H1 (cell line): ENCODE measurements around the gene RALGAPB. TPM values are rescaled to one million over a fixed set of nuclear protein-coding genes. Genes with fewer than 3 reads are reported as not detected.

Experiments used
- CTCF ChIA-PET: fragments of 300-600 bp; sonication (Branson Sonifier 250); formaldehyde crosslinking; loops from one replicate; lab custom pipeline; 2021; ENCODE audit not compliant: partially characterized antibody; lab: Charles Lee
- POLR2A ChIA-PET: fragments of 300-600 bp; sonication (Branson Sonifier 250); formaldehyde crosslinking; loops from one replicate; lab custom pipeline; 2021; ENCODE audit warnings: inconsistent platforms; ENCODE audit not compliant: partially characterized antibody; lab: Charles Lee
- DNase-seq, 2 experiments: peaks; one replicate each; pipeline versions ENCODE4 v3.0.0 to v3.0.0-alpha.2; 2010 to 2022; ENCODE audit warnings: low spot score in 2 of 2, low read depth in 1 of 2, mixed read lengths in 1 of 2
- FAIRE-seq: peaks from 2 replicates; lab custom pipeline; 2011; peaks lifted over from hg19 to GRCh38; lab: Jason Lieb, UNC
- H2AFZ ChIP-seq: 2 replicates; pipeline ENCODE4 v1.8.1; 2012; ENCODE audit warnings: low read length, inconsistent platforms
- H2AK5ac ChIP-seq: 2 replicates; pipeline ENCODE4 v1.6.1; 2013; ENCODE audit warnings: low read depth, low read length
- H2BK120ac ChIP-seq: replicated peaks from 2 replicates; pipeline ENCODE3; 2013; ENCODE audit warnings: low read depth, low read length, inconsistent platforms
- H2BK12ac ChIP-seq: 2 replicates; pipeline ENCODE4 v1.6.1; 2013; ENCODE audit warnings: low read depth, low read length
- H2BK15ac ChIP-seq: 2 replicates; pipeline ENCODE4 v1.6.1; 2013; ENCODE audit warnings: low read length
- H2BK20ac ChIP-seq: 2 replicates; pipeline ENCODE4 v1.6.1; 2013; ENCODE audit warnings: low read length
- H2BK5ac ChIP-seq: 2 replicates; pipeline ENCODE4 v1.6.1; 2013; ENCODE audit warnings: low read depth, low read length
- H3K14ac ChIP-seq: 2 replicates; pipeline ENCODE4 v1.6.1; 2013; ENCODE audit warnings: inconsistent platforms; ENCODE audit not compliant: insufficient read length
- H3K18ac ChIP-seq: 2 replicates; pipeline ENCODE4 v1.6.1; 2013; ENCODE audit warnings: low read length; ENCODE audit errors: extremely low read depth
- H3K23ac ChIP-seq: 2 replicates; pipeline ENCODE4 v1.6.1; 2013; ENCODE audit warnings: inconsistent platforms; ENCODE audit not compliant: insufficient read length
- H3K23me2 ChIP-seq: 2 replicates; pipeline ENCODE4 v1.6.1; 2013; ENCODE audit warnings: low read depth, low read length
- H3K27ac ChIP-seq: 2 replicates; pipeline ENCODE4 v1.6.1; 2011; ENCODE audit warnings: low read depth, low read length, inconsistent platforms
- H3K27me3 ChIP-seq, 4 experiments: replicated peaks in 1 of 4; 1 replicate in 1 of 4; 2 replicates in 3 of 4; pipeline versions ENCODE4 v1.6.1 to v1.8.1; 2011 to 2013; ENCODE audit warnings: low read length in 3 of 4, mild to moderate bottlenecking in 3 of 4, inconsistent platforms in 2 of 4, mixed read lengths in 2 of 4, moderate library complexity in 1 of 4; ENCODE audit not compliant: control insufficient read depth in 3 of 4, insufficient read depth in 3 of 4; ENCODE audit errors: extremely low read depth in 1 of 4
- H3K36me3 ChIP-seq, 4 experiments: 2 replicates each; pipeline versions ENCODE4 v1.6.1 to v1.8.1; 2011 to 2013; ENCODE audit warnings: mild to moderate bottlenecking in 4 of 4, low read length in 3 of 4, moderate library complexity in 2 of 4, control low read depth in 1 of 4, inconsistent platforms in 1 of 4; ENCODE audit not compliant: insufficient read depth in 4 of 4, control insufficient read depth in 2 of 4
- H3K4ac ChIP-seq: replicated peaks from 2 replicates; pipeline ENCODE3; 2013; ENCODE audit warnings: low read length, low read depth, mixed read lengths, inconsistent platforms; ENCODE audit not compliant: insufficient read length
- H3K4me1 ChIP-seq, 4 experiments: replicated peaks in 1 of 4; 1 replicate in 1 of 4; 2 replicates in 3 of 4; pipeline versions ENCODE4 v1.6.1 to v1.8.1; 2011 to 2013; ENCODE audit warnings: low read length in 3 of 4, inconsistent platforms in 2 of 4, mixed read lengths in 1 of 4; ENCODE audit not compliant: insufficient read depth in 4 of 4, control insufficient read depth in 3 of 4
- H3K4me2 ChIP-seq, 2 experiments: 2 replicates each; pipeline versions ENCODE4 v1.6.1 to v1.8.1; 2011 to 2013; ENCODE audit warnings: low read depth in 2 of 2, low read length in 2 of 2, control low read depth in 1 of 2, inconsistent platforms in 1 of 2, mild to moderate bottlenecking in 1 of 2; ENCODE audit not compliant: insufficient read depth in 1 of 2
- H3K4me3 ChIP-seq, 4 experiments: fragments of 200-600, 300-600 bp in 1 of 4; sonication (generic), shearing (Covaris generic), sonication (Bioruptor Twin) in 1 of 4; 2 replicates each; pipeline versions ENCODE4 v1.5.1 to v1.8.1; 2011 to 2016; ENCODE audit warnings: low read length in 4 of 4, low read depth in 3 of 4, control low read depth in 2 of 4, inconsistent platforms in 2 of 4, mild to moderate bottlenecking in 2 of 4, mixed read lengths in 1 of 4, moderate library complexity in 1 of 4; ENCODE audit not compliant: insufficient read depth in 2 of 4; ENCODE audit errors: extremely low read depth in 1 of 4
- H3K56ac ChIP-seq: replicated peaks from 2 replicates; pipeline ENCODE3; 2013; ENCODE audit warnings: low read depth, mild to moderate bottlenecking, mixed read lengths, low read length, inconsistent platforms; ENCODE audit not compliant: insufficient read length
- H3K79me1 ChIP-seq: 2 replicates; pipeline ENCODE4 v1.6.1; 2013; ENCODE audit warnings: low read depth, low read length, control low read depth
- H3K79me2 ChIP-seq, 2 experiments: 2 replicates each; pipeline versions ENCODE4 v1.6.1 to v1.8.1; 2012 to 2013; ENCODE audit warnings: low read length in 2 of 2, mild to moderate bottlenecking in 2 of 2, inconsistent platforms in 1 of 2; ENCODE audit not compliant: insufficient read depth in 2 of 2, control insufficient read depth in 1 of 2
- H3K9ac ChIP-seq, 4 experiments: replicated peaks in 1 of 4; 1 replicate in 1 of 4; 2 replicates in 3 of 4; pipeline versions ENCODE4 v1.6.1 to v1.8.1; 2011 to 2013; ENCODE audit warnings: low read depth in 3 of 4, low read length in 3 of 4, control low read depth in 2 of 4, mild to moderate bottlenecking in 2 of 4, moderate library complexity in 2 of 4, inconsistent platforms in 1 of 4; ENCODE audit errors: extremely low read depth in 1 of 4
- H3K9me3 ChIP-seq, 2 experiments: 2 replicates each; pipeline versions ENCODE4 v1.6.1 to v1.8.1; 2012 to 2013; ENCODE audit warnings: mild to moderate bottlenecking in 2 of 2, moderate library complexity in 2 of 2, control low read depth in 1 of 2, inconsistent platforms in 1 of 2, low read depth in 1 of 2, low read length in 1 of 2, mixed read lengths in 1 of 2; ENCODE audit not compliant: insufficient read depth in 2 of 2
- H4K20me1 ChIP-seq, 2 experiments: replicated peaks in 1 of 2; 2 replicates each; pipeline versions ENCODE3 to v1.8.1; 2011 to 2013; ENCODE audit warnings: inconsistent platforms in 2 of 2, low read length in 2 of 2, mild to moderate bottlenecking in 1 of 2; ENCODE audit not compliant: insufficient read depth in 2 of 2, control insufficient read depth in 1 of 2
- H4K5ac ChIP-seq: 2 replicates; pipeline ENCODE4 v1.6.1; 2013; ENCODE audit warnings: low read length, low read depth, mixed read lengths, inconsistent platforms; ENCODE audit not compliant: insufficient read length
- H4K8ac ChIP-seq: 2 replicates; pipeline ENCODE4 v1.8.0; 2013; ENCODE audit warnings: mild to moderate bottlenecking, moderate library complexity, low read length, inconsistent platforms; ENCODE audit not compliant: insufficient read depth; ENCODE audit errors: extremely low read depth
- H4K91ac ChIP-seq: replicated peaks from 2 replicates; pipeline ENCODE3; 2013; ENCODE audit warnings: low read length, mixed read lengths, inconsistent platforms; ENCODE audit not compliant: insufficient read length
- RFX5 ChIP-seq: IDR thresholded peaks from 2 replicates; pipeline ENCODE4 v1.6.1; 2011; ENCODE audit warnings: low read depth, low read length, improper control_type of control experiment, borderline replicate concordance
- RNF2 ChIP-seq: fragments of 200-900, 300-1000 bp; sonication (generic); IDR thresholded peaks from 2 replicates; pipeline ENCODE4 v1.7.1; 2016; ENCODE audit warnings: borderline replicate concordance, low read depth, mild to moderate bottlenecking, antibody characterized with exemption, low read length; ENCODE audit not compliant: poor library complexity, severe bottlenecking; ENCODE audit errors: missing control alignments
- SP4 ChIP-seq: IDR thresholded peaks from 2 replicates; pipeline ENCODE4 v1.6.1; 2012; ENCODE audit warnings: low read length, inconsistent platforms
- WGBS, 2 experiments: shearing (Covaris generic) in 1 of 2; methylation state at CpG; one replicate each; pipeline versions ENCODE4 v1.1.6 to v1.1.7; 2013 to 2015; ENCODE audit warnings: low lambda C conversion rate in 2 of 2, mixed read lengths in 2 of 2, inconsistent platforms in 1 of 2, low coverage in 1 of 2, missing lambda C conversion rate in 1 of 2; ENCODE audit not compliant: insufficient replicate concordance in 2 of 2, insufficient coverage in 1 of 2, insufficient read length in 1 of 2; ENCODE audit errors: extremely low coverage in 1 of 2, missing lambda C conversion rate in 1 of 2; 5-methylcytosine and 5-hydroxymethylcytosine counted together
- polyA plus RNA-seq, 7 experiments: library from polyadenylated mRNA; depleted of rRNA in 3 of 7; stranded (reverse) in 5 of 7; unstranded in 2 of 7; fragments of >200 nt in 5 of 7; fragments of 200-250 nt in 2 of 7; gene quantifications; 1 replicate in 5 of 7; 2 replicates in 1 of 7; 4 replicates in 1 of 7; pipeline versions ENCODE4 v1.2.1 to v1.2.3, GENCODE V29; 2011 to 2013; ENCODE audit warnings: missing spikeins in 2 of 7, mixed read lengths in 2 of 7
- total RNA-seq: library from RNA; stranded (reverse); fragmentation: NEBNext Ultra II Directional; extraction: Animal tissue kit (Norgen Biotek cat#: 25700); gene quantifications from 2 replicates; pipeline ENCODE4 v1.2.1, GENCODE V29; 2021
- TF ChIP-seq, protein P1 (sequence below): IDR thresholded peaks from 2 replicates; pipeline ENCODE4 v1.6.1; 2012; ENCODE audit warnings: inconsistent platforms

RALGAPB gene
- total and polyA plus RNA-seq, 2 of the 8 experiments (the other 6 are each of a cell fraction or from before 2014, with no cell fraction given) = 10.6 to 35.1 TPM

DNA sequence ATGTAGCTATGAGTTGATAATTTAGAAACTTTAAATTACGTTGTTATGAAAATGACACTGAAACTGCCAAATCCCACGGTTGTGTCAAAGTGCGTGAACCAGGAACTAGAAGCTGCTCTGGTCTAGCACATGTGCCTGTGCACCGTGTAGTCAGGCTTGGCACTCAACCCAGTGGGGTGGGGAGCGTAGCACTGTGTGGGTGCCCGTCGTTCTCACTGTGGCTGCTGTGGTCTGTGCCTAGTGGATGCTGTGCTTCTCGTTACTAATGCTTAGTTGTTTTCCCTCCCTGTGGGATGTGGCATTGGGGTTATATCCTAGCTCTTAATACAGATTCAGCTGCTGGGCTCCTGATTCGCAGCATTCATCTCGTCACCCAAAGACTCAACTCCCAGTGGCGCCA, 62.1 kb downstream of the RALGAPB start:
- Histone ChIP-seq H2BK120ac (no peak overlapping the region), H3K4me2 (no peak overlapping the region), H3K18ac (no peak overlapping the region), H3K9me3 (no peaks in the 10 kb centered on the region), H2AK5ac (no peak overlapping the region), H4K20me1 (peaks cover 2% of the 10 kb centered on the region in 2 experiments), H3K27ac (no peak overlapping the region), H2BK12ac (no peak overlapping the region), H2AFZ (no peak overlapping the region), H4K8ac (peak overlapping the region; percentile 51; the same call in 1 of the 2 replicates), H3K4ac (no peak overlapping the region), H4K91ac (no peak overlapping the region), H3K27me3 (no peaks in the 10 kb centered on the region), H3K79me2 (no peaks in the 10 kb centered on the region), H3K79me1 (no peaks in the 10 kb centered on the region), H3K56ac (no peak overlapping the region), H2BK15ac (no peak overlapping the region), H4K5ac (no peak overlapping the region), H3K36me3 (peaks cover 0 to 43% (median 25%) of the 10 kb centered on the region in 4 experiments; a peak in 7 of 8 replicates), H3K14ac (no peak overlapping the region), H2BK20ac (no peak overlapping the region), H2BK5ac (no peak overlapping the region), H3K4me1 (no peaks in the 10 kb centered on the region), H3K4me3 (no peak overlapping the region), H3K23me2 (no peaks in the 10 kb centered on the region), H3K23ac (peak overlapping the region; percentile 15), H3K9ac (peak overlapping the region in 1 of 4 experiments; percentile 10; a peak in 1 of 7 replicates)
- 93% methylated on average over 11 of the region's 11 CpGs; no CpG with 5 or more reads in 1 of the 2 experiments for WGBS, 2 experiments
- CTCF ChIA-PET = no interaction called here
- DNase-seq = no peak
- TF ChIP-seq RNF2 (no peak), RFX5 (no peak), SP4 (no peak)
- TF ChIP-seq, protein P1, sequence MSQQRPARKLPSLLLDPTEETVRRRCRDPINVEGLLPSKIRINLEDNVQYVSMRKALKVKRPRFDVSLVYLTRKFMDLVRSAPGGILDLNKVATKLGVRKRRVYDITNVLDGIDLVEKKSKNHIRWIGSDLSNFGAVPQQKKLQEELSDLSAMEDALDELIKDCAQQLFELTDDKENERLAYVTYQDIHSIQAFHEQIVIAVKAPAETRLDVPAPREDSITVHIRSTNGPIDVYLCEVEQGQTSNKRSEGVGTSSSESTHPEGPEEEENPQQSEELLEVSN = no peak
- FAIRE-seq = no peak
- POLR2A ChIA-PET = no interaction called here
